Diencephalon (tissue), 1 donor: ENCODE results near the gene MALRD1. TPM values are rescaled to one million over a fixed set of nuclear protein-coding genes. Genes with fewer than 3 reads are reported as not detected.

ENCODE experiments used
- small RNA-seq: library from RNA; depleted of rRNA; stranded (forward); fragments of <200 nt; gene quantifications from one replicate; pipeline ENCODE3, GENCODE V24; 2014
- total RNA-seq: library from RNA; depleted of rRNA; stranded (reverse); fragments of >200 nt; gene quantifications from one replicate; pipeline ENCODE4 v1.2.3, GENCODE V29; 2014

MALRD1 gene
- total RNA-seq: 5.8 TPM

DNA sequence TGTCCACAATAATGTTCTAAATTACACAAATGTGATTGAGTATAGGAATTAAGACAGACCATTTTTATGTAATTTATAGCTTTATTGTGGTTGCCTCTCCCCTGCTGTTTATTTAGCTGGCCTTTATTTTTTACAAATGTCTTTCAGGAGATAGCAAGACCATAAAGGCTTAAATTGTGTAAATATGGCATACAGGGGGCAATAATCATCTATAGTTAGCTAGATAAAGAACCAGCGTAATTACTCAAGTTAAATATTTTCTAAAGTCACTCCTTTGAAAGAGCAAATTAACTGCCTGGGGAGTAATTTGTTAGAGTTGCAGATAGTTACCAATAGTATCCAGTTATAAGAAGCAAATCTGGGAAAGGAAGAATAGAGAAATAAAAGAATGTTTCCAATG lies at the start of gene MALRD1:
TSS of gene MALRD1 (plus strand) at position 313 of the 400 bp plus-strand sequence. CDS start 138 bp downstream, outside the sequence.

Small RNA genes lying within 50 kb of the gene (small RNA-seq; reads per million reads assigned to genes)
- gene AL354695.1: not detected
- gene HMGN1P20: not detected
- not detected for gene RF00012
- 12.3 reads per million, percentile 94 among the genes with 10 or more reads in this experiment for gene RNA5SP303
